ENCODE measurements around the gene RPL22L1. TPM values are rescaled to one million over a fixed set of nuclear protein-coding genes. Genes with fewer than 3 reads are reported as not detected.

RPL22L1 gene
- total RNA-seq, 1 experiment from 2014 or later = 41.5 TPM

DNA sequence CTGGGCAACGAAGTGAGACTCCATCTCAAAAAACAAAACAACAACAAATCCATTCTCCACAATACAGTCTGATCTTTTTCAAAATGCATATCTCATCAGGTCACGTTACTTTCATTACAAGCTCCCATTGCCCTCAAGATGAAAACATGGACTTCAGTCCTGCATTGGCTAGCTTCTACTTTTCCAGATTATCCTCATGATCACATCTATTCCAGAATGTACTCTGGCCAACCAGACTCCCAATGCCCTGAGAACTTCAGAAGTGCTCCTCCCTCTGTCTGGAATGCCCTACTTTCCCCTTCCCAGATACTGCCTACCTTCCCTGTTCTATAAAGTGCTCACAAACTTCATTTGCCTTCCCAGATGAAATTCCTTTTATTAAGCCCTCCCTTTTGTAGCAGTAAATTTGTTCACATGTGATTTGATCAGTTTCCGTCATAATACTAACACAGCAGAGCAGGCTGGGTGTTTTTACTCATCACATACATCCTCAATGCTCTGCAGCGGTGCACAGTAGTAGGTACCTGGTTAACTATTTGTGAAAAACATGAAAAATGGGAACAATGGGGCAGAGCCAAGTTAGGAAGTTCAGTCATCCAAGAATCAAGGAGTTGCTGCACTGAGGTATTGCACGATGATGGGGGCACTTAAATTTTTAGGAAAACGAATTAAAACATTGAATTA is 5.3 kb downstream of the RPL22L1 start:
- Histone ChIP-seq H3K27me3 (replicated peaks; ENCODE audit: insufficient read depth, low read depth, low read length, poor library complexity) (no peaks in the 10 kb centered on the region), H3K36me3 (ENCODE audit: insufficient read depth, low read length, poor library complexity, severe bottlenecking) (peaks cover 36% of the 10 kb centered on the region), H3K27ac (ENCODE audit: low read depth, low read length, poor library complexity, severe bottlenecking) (no peak overlapping the region), H3K4me1 (ENCODE audit: insufficient read depth, low read length, poor library complexity, severe bottlenecking) (peaks cover 22% of the 10 kb centered on the region), H3K9me3 (ENCODE audit: low read depth, low read length, poor library complexity, severe bottlenecking) (no peaks in the 10 kb centered on the region), H3K4me3 (ENCODE audit: low read depth, low read length, poor library complexity, severe bottlenecking) (no peak overlapping the region)
- DNase-seq (ENCODE audit: low spot score) = no peak
- POLR2A ChIA-PET (ENCODE audit: low non-redundant PET) = no interaction called here
- TF ChIP-seq EZH2 (IDR thresholded peaks at IDR 0.05; ENCODE audit: borderline replicate concordance, low read depth, low read length, poor library complexity, severe bottlenecking) = no peak
- no peak for TF ChIP-seq CTCF (conservative IDR thresholded peaks at IDR 0.05; ENCODE audit: low read depth, low read length)
- no TSS peak for BruUV-seq (replicated peaks)
- intact Hi-C loops (cut with micrococcal nuclease; ENCODE audit: unreplicated experiment) = no loop called here
- CTCF ChIA-PET = no interaction called here

- Histone ChIP-seq H3K27ac (ENCODE audit: low read depth, low read length, poor library complexity, severe bottlenecking) (no peak overlapping the region), H3K4me1 (ENCODE audit: insufficient read depth, low read length, poor library complexity, severe bottlenecking) (peaks cover 21% of the 10 kb centered on the region), H3K4me3 (ENCODE audit: low read depth, low read length, poor library complexity, severe bottlenecking) (no peak overlapping the region), H3K27me3 (replicated peaks; ENCODE audit: insufficient read depth, low read depth, low read length, poor library complexity) (no peaks in the 10 kb centered on the region), H3K9me3 (ENCODE audit: low read depth, low read length, poor library complexity, severe bottlenecking) (no peaks in the 10 kb centered on the region), H3K36me3 (ENCODE audit: insufficient read depth, low read length, poor library complexity, severe bottlenecking) (peaks cover 36% of the 10 kb centered on the region)
- BruUV-seq (replicated peaks) = no TSS peak
- DNase-seq (ENCODE audit: low spot score) = no peak
- POLR2A ChIA-PET (ENCODE audit: low non-redundant PET) = no interaction called here
- CTCF ChIA-PET = no interaction called here
- intact Hi-C loops (cut with micrococcal nuclease; ENCODE audit: unreplicated experiment) = no loop called here
- no peak for TF ChIP-seq CTCF (conservative IDR thresholded peaks at IDR 0.05; ENCODE audit: low read depth, low read length)
- TF ChIP-seq EZH2 (IDR thresholded peaks at IDR 0.05; ENCODE audit: borderline replicate concordance, low read depth, low read length, poor library complexity, severe bottlenecking) = no peak
Measured at GRCh38 chr3:170863816-170864215, 6.2 kb downstream of the RPL22L1 start.

DNA sequence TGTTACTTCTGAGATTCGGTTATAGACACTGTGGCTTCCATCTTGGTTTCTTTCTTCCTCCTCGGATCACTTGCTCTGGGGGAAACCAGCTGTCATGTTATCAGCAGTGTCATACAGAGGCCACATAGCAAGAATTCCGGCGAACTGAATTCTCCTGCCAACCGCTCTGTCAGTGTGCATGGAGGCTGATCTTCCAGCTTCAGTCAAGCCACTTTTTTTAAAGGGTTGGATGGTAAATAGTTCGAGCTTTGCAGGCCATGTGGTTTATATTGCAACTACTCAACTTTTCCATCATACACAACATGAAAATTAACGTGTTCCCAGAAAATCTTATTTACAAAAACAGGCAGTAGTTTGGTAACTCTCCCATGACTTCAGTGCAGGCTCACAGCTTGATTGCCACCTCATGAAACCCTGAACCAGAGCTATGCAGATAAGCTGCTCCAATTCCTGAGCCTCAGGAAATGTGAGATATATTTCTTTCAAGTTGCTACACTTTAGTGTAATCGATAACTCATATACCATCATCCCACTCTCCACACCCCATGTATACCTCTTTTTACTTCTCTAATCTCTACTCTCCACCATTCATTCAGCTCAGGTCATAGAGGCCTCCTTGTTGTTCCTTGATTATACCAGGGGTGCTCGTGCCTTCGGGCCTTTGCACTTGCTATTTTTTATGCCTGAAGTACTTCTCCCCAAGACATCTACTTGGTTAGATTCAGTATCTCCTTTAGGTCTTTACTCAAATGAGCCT is 7.2 kb downstream of the RPL22L1 start:
- peaks cover 26% of the 10 kb centered on the region for H3K36me3 ChIP-seq (ENCODE audit: insufficient read depth, low read length, poor library complexity, severe bottlenecking)
- no peak overlapping the region for H3K27ac ChIP-seq (ENCODE audit: low read depth, low read length, poor library complexity, severe bottlenecking)
- H3K4me3 ChIP-seq (ENCODE audit: low read depth, low read length, poor library complexity, severe bottlenecking) = no peak overlapping the region
- no peaks in the 10 kb centered on the region for H3K9me3 ChIP-seq (ENCODE audit: low read depth, low read length, poor library complexity, severe bottlenecking)
- DNase-seq (ENCODE audit: low spot score) = no peak
- H3K4me1 ChIP-seq (ENCODE audit: insufficient read depth, low read length, poor library complexity, severe bottlenecking) = peaks cover 11% of the 10 kb centered on the region
- intact Hi-C loops (cut with micrococcal nuclease; ENCODE audit: unreplicated experiment) = no loop called here
- POLR2A ChIA-PET (ENCODE audit: low non-redundant PET) = no interaction called here
- H3K27me3 ChIP-seq (replicated peaks; ENCODE audit: insufficient read depth, low read depth, low read length, poor library complexity) = no peaks in the 10 kb centered on the region
- no TSS peak for BruUV-seq (replicated peaks)
- CTCF ChIA-PET = no interaction called here
- no peak for TF ChIP-seq EZH2 (IDR thresholded peaks at IDR 0.05; ENCODE audit: borderline replicate concordance, low read depth, low read length, poor library complexity, severe bottlenecking)
- TF ChIP-seq CTCF (conservative IDR thresholded peaks at IDR 0.05; ENCODE audit: low read depth, low read length) = no peak
